GM03348 (cell line): Measurements from ENCODE around the gene ALX4.
A peak's percentile ranks its signal among the peaks of the same experiment; 100 is the strongest.

Experiments used
- DNase-seq: peaks from one replicate; pipeline ENCODE4 v3.0.0; 2012; ENCODE audit warnings: low spot score

Gene ALX4

GRCh38 chr11:44315947-44316658 lies 6.2 kb upstream of the ALX4 start:
- peak; percentile 72 for DNase-seq

- DNase-seq, result no peak
These were observed 4.8 kb upstream of the ALX4 start for GRCh38 chr11:44314733-44315132.

GRCh38 chr11:44313761-44314489 lies 4.0 kb upstream of the ALX4 start:
- no peak for DNase-seq

GRCh38 chr11:44312876-44313275 lies 2.9 kb upstream of the ALX4 start:
- no peak for DNase-seq

- DNase-seq, result no peak
These were observed 1.7 kb upstream of the ALX4 start for GRCh38 chr11:44311339-44312261.

- no peak for DNase-seq
These were observed 729 bp upstream of the ALX4 start for GRCh38 chr11:44310463-44311272.

- no peak for DNase-seq
These were observed 195 bp upstream of the ALX4 start for GRCh38 chr11:44310206-44310462.

GRCh38 chr11:44308923-44309477 lies 939 bp downstream of the ALX4 start:
- no peak for DNase-seq

- DNase-seq, result no peak
These were observed 1.6 kb downstream of the ALX4 start for GRCh38 chr11:44308256-44308922.

- no peak for DNase-seq
These were observed 2.4 kb downstream of the ALX4 start for GRCh38 chr11:44307340-44308099.

- DNase-seq, result no peak
These were observed 3.1 kb downstream of the ALX4 start for GRCh38 chr11:44306918-44307244.

GRCh38 chr11:44306052-44306917 lies 3.7 kb downstream of the ALX4 start:
- DNase-seq, result no peak

- DNase-seq, result no peak
These were observed 4.4 kb downstream of the ALX4 start for GRCh38 chr11:44305470-44306051.

- DNase-seq, result no peak
These were observed 4.9 kb downstream of the ALX4 start for GRCh38 chr11:44305026-44305469.

- DNase-seq, result no peak
These were observed 5.6 kb downstream of the ALX4 start for GRCh38 chr11:44304091-44305025.

GRCh38 chr11:44303401-44303938 lies 6.5 kb downstream of the ALX4 start:
- DNase-seq, result no peak

- DNase-seq, result no peak
These were observed 8.2 kb downstream of the ALX4 start for GRCh38 chr11:44301564-44302271.
